Osteocyte (in vitro differentiated cells): ENCODE data around the gene ABO. TPM values are rescaled to one million over a fixed set of nuclear protein-coding genes. Genes with fewer than 3 reads are reported as not detected.
"Not testable (repeated sequence)": the region's sequence is repeated elsewhere in the genome, so short reads cannot be mapped to it uniquely, and the experiment has no call there.

Experiments used
- DNase-seq: peaks from one replicate; pipeline ENCODE4 v3.0.0; 2021; ENCODE audit warnings: mixed read lengths; ENCODE audit not compliant: unreplicated experiment; ENCODE audit errors: extremely low spot score
- H3K27ac Mint-ChIP-seq: one replicate; pipeline ENCODE4 v1.8.0; 2021; ENCODE audit warnings: mild to moderate bottlenecking, mixed read lengths; ENCODE audit not compliant: unreplicated experiment
- H3K27me3 Mint-ChIP-seq: one replicate; pipeline ENCODE4 v1.8.0; 2021; ENCODE audit warnings: mixed read lengths; ENCODE audit not compliant: unreplicated experiment
- H3K36me3 Mint-ChIP-seq: one replicate; pipeline ENCODE4 v1.8.0; 2021; ENCODE audit warnings: mixed read lengths; ENCODE audit not compliant: unreplicated experiment
- H3K4me1 Mint-ChIP-seq: one replicate; pipeline ENCODE4 v1.8.0; 2021; ENCODE audit warnings: mixed read lengths; ENCODE audit not compliant: unreplicated experiment
- H3K4me3 Mint-ChIP-seq: one replicate; pipeline ENCODE4 v1.8.0; 2021; ENCODE audit warnings: mild to moderate bottlenecking, moderate library complexity, mixed read lengths; ENCODE audit not compliant: unreplicated experiment
- H3K9me3 Mint-ChIP-seq: one replicate; pipeline ENCODE4 v1.8.0; 2021; ENCODE audit warnings: mixed read lengths; ENCODE audit not compliant: unreplicated experiment
- CTCF ChIP-seq: fragments of 200-600 bp; sonication (generic); IDR thresholded peaks from 2 replicates; pipeline ENCODE4 v1.5.0; 2021; ENCODE audit warnings: antibody characterized with exemption, mild to moderate bottlenecking, moderate library complexity
- total RNA-seq: library from RNA; stranded (reverse); gene quantifications from 2 replicates; pipeline ENCODE4 v1.2.1, GENCODE V29; 2021

ABO gene
- total RNA-seq, 1 donor from 2014 or later = not detected

- no peak overlapping the region for H3K4me3 Mint-ChIP-seq
- H3K4me1 Mint-ChIP-seq = no peaks in the 10 kb centered on the region
- H3K36me3 Mint-ChIP-seq = no peaks in the 10 kb centered on the region
- H3K27ac Mint-ChIP-seq = no peak overlapping the region
- no peak for DNase-seq
- TF ChIP-seq CTCF = no peak
- peaks cover 3% of the 10 kb centered on the region for H3K27me3 Mint-ChIP-seq
- H3K9me3 Mint-ChIP-seq = no peaks in the 10 kb centered on the region
Measured at GRCh38 chr9:133320421-133320881, 45.5 kb upstream of the ABO start.

GRCh38 chr9:133317551-133317950 is 42.5 kb upstream of the ABO start:
- H3K27me3 Mint-ChIP-seq, H3K4me3 Mint-ChIP-seq, H3K4me1 Mint-ChIP-seq, H3K36me3 Mint-ChIP-seq, H3K27ac Mint-ChIP-seq, H3K9me3 Mint-ChIP-seq, DNase-seq: not testable (repeated sequence)

GRCh38 chr9:133315997-133316396 is 41.0 kb upstream of the ABO start:
- no peak for DNase-seq
- H3K4me1 Mint-ChIP-seq = no peaks in the 10 kb centered on the region
- H3K36me3 Mint-ChIP-seq = no peaks in the 10 kb centered on the region
- H3K27me3 Mint-ChIP-seq = peaks cover 3% of the 10 kb centered on the region
- no peak overlapping the region for H3K27ac Mint-ChIP-seq
- H3K4me3 Mint-ChIP-seq = no peak overlapping the region
- H3K9me3 Mint-ChIP-seq = no peaks in the 10 kb centered on the region
- TF ChIP-seq CTCF = no peak

GRCh38 chr9:133309608-133310007 is 34.6 kb upstream of the ABO start:
- peaks cover 7% of the 10 kb centered on the region for H3K9me3 Mint-ChIP-seq
- peaks cover 8% of the 10 kb centered on the region for H3K27me3 Mint-ChIP-seq
- no peak overlapping the region for H3K27ac Mint-ChIP-seq
- H3K36me3 Mint-ChIP-seq = no peaks in the 10 kb centered on the region
- no peak for DNase-seq
- H3K4me3 Mint-ChIP-seq = no peak overlapping the region
- no peak for TF ChIP-seq CTCF
- peaks cover 14% of the 10 kb centered on the region for H3K4me1 Mint-ChIP-seq

GRCh38 chr9:133307301-133307700 is 32.3 kb upstream of the ABO start:
- TF ChIP-seq CTCF = no peak
- H3K9me3 Mint-ChIP-seq = peaks cover 7% of the 10 kb centered on the region
- no peak overlapping the region for H3K4me3 Mint-ChIP-seq
- peaks cover 14% of the 10 kb centered on the region for H3K4me1 Mint-ChIP-seq
- no peak for DNase-seq
- no peak overlapping the region for H3K27ac Mint-ChIP-seq
- no peaks in the 10 kb centered on the region for H3K36me3 Mint-ChIP-seq
- H3K27me3 Mint-ChIP-seq = peaks cover 8% of the 10 kb centered on the region
